Stimulated activated CD4-positive, alpha-beta T cell treated with anti-CD3 and anti-CD28 coated beads, Interleukin-4, amount 100 ng/mL, for 4 hours (primary cell): ENCODE results near the gene KLHDC4.
"Not testable (repeated sequence)": the region's sequence is repeated elsewhere in the genome, so short reads cannot be mapped to it uniquely, and the experiment has no call there.

ENCODE experiments used
- DNase-seq, 2 experiments: peaks; one replicate each; pipeline ENCODE4 v3.0.0-alpha.2; 2020

Gene KLHDC4

GRCh38 chr16:87696726-87697125 is 69.1 kb downstream of the KLHDC4 start:
- DNase-seq, result no peak

GRCh38 chr16:87695534-87695933 is 70.3 kb downstream of the KLHDC4 start:
- no peak for DNase-seq

DNA sequence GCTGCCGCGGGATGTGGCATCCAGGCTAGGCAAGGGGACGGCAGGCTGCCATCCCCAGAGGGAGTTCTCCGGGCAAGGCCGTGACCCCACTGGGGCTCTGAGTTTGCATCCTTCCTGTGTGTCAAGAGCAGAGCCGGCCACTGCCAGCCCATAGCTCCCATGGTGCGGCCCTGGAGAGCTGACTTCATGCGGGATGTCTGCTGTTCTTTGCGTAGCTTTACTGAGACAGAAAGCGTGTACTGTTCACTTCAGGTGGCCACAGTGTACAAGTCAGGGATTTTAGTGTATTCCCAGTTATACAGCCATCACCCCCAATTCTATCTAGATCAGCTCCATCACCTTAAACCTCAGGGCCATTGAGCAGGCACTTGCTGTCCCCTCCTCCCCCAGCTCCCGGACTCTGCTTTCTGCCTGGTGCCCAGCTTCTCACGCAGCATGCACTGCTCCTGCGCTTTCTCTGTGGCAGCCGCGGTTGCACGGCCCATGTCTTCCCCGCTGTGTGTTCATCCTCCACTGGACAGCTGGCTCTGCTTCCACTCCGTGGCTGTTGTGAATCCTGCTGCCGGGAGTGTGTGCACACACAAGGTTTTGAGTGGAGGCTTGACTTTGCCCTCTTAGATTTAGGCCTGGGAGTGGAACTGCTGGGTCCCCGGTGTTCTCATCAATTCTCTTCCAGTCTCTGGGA is 71.2 kb downstream of the KLHDC4 start:
- DNase-seq, result no peak

DNA sequence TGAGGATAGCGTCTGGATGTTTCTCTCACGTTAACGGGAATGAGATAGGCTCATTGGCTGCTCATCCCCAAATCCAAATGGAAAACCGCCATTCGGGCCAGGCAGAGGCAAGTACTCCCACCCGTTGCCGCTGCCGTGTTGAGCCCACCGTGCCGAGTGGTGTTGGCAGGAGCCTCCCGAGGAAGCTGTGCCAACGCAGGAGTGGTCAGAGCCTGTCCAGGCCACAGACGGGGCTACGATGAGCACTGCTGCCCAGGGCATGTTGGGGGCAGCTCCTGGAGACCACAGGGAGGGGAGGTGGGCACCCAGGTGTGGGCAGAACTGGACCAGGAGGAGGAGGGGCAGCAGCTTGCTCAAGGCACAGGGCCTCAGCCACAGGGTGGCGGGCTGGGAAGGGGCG is 72.0 kb downstream of the KLHDC4 start:
- DNase-seq, result no peak

- no peak for DNase-seq
Measured at GRCh38 chr16:87692756-87693155, 73.0 kb downstream of the KLHDC4 start.

GRCh38 chr16:87692176-87692575 is 73.6 kb downstream of the KLHDC4 start:
- DNase-seq, result no peak

DNA sequence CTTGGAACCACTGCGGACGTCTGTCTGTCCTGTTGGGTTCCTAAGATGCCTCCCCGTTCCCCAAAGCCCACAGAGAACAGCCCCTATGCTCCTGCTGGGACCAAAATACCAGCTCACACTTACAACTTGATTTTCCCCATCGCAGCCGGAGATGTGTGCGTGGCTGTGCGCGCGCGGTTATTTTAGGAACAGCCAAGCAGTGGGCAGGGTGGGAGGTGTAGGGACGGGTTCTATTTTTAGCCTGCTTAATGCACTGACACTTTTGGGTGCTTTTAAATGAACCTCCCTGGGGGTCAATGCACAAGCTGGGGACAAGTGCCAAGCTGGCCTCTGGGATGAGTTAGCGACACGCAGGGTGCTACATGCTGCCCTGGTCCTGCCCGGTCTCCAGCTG is 74.1 kb downstream of the KLHDC4 start:
- DNase-seq, result no peak

- DNase-seq, result no peak
Measured at GRCh38 chr16:87690911-87691685, 74.7 kb downstream of the KLHDC4 start.

GRCh38 chr16:87689956-87690465 is 75.8 kb downstream of the KLHDC4 start:
- no peak for DNase-seq

- no peak for DNase-seq
Measured at GRCh38 chr16:87688876-87689815, 76.6 kb downstream of the KLHDC4 start.

DNA sequence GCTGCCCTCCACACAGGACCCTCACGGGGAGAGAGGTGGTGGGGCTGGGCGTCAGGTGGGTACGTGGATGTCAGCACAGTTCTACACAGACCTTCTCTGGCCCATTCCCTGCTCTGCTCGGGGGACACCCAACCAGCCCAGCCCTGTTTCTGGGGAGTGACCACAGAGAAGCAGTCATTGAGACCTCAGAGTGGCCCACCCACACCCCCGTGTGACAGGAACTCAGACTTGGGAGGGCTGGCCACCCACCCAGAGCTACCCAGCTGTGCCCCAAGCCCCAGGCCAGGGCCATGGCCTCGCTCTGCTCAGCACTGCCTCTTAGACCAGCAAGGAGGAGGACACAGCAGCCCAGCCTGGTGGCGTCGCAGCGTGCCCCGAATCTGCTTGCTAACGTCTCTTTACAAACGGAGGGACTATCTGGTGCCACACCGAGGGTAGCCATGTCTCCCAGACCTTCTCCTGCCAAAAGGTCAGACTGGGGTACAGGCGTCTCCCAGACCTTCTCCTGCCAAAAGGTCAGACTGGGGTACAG is 77.7 kb downstream of the KLHDC4 start:
- no peak for DNase-seq

DNA sequence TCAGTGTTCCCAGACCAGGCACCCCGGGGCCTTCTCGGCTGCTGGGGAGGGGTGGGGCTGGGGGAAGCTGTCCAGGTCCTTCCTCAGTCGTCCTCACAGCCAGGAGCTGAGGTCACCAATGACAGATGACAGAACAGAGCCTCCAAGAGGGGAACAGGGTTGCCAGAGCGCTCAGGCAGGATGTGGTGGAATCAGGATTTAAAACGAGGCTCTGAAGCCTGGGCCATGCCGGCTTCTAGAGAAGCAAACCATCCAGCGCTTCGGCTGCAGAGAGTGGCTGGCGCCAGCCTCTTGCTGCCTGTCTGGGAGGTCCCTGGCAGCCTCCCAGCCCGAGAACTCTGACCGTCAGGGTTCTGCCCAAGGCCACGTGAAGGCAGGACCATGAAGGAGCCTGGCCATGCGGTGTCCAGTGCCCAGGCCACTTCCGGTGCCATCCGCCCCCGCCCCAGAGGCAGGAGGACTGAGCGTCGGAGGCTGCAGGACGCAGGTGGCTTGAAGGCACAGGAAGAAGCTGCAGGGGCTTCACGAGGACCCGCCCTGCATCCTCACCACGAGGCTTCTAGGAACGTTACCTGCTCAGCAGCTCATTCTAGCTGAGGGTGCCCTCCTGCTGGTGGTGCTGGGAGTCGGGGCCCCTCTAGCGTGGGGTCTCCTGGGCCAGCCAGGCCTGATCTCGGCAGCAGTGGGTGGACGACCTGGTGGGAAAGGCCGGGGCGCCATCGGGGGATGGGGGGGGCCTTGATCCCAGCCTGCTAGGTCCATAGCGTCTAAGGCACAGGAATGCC is 78.5 kb downstream of the KLHDC4 start:
- DNase-seq, result no peak

DNA sequence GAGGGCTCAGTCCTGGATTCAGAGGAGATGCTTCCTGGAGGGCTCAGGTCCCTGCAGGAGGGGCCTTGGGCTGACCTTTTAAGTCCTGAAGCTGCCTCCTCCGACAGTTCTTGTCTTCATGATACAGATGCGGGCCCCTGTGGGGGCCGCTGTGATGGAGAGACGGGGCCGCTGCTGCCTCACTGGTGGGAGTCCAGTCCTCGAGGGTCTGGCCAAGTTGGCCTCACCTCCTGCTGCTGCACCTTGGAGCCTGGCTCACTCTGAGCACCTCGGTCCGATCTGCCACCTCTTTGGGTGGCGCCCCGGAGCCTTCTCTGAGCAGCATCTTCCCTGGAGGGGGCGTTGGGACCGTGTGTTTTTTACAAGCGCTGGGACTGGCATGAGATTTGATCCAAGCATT is 79.1 kb downstream of the KLHDC4 start:
- DNase-seq, result no peak

GRCh38 chr16:87685766-87686165 is 80.0 kb downstream of the KLHDC4 start:
- DNase-seq, result no peak

GRCh38 chr16:87685405-87685755 is 80.4 kb downstream of the KLHDC4 start:
- no peak for DNase-seq

DNA sequence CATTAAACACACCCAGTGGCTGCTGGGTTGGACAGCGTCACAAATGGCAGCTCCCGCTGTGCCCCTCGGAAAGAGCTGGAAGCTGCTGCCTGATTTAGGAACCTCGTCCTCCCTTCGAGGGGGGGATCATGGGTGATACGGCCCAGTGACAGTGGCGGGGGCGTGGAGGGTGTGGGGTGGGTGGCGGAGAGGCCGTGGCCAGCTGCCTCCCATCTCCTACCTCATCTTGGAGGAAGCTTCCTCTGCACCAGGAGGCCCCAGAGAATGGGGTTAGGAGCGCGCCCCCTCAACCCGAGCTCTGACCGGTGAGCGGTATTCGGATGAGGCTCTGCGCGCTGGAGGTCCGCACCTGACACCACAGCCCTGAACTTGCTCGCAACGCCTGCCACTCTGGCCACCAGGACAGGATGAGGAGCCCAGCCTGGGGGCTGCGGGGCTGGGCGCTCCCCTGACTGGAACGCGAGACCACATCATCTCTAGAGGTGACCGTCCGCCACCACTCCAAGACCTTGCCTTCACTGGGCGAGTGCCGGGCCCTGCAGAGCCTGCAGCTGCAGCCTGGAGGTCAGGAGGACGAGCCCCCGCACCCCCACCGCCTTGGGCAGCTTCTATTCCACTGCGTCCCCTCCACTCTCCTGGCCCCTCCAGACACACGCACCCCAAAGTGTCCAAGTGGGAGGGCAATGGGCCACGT is 80.9 kb downstream of the KLHDC4 start:
- no peak for DNase-seq

- no peak for DNase-seq
Measured at GRCh38 chr16:87684106-87684677, 81.6 kb downstream of the KLHDC4 start.

GRCh38 chr16:87682852-87683399 is 82.9 kb downstream of the KLHDC4 start:
- DNase-seq, result no peak

GRCh38 chr16:87681981-87682570 is 83.7 kb downstream of the KLHDC4 start:
- no peak for DNase-seq

GRCh38 chr16:87681051-87681602 is 84.7 kb downstream of the KLHDC4 start:
- not testable (repeated sequence) for DNase-seq
